ENCODE measurements around the gene SOX9.

GRCh38 chr17:72123530-72124437 is 3.0 kb downstream of the SOX9 start:
- TF ChIP-seq POLR2A (IDR thresholded peaks at IDR 0.05) (no peak), POLR2AphosphoS5 (IDR thresholded peaks at IDR 0.05) (no peak), CTCF (IDR thresholded peaks at IDR 0.05) (no peak)
